ENCODE measurements around the gene RPS21.

RPS21 gene

GRCh38 chr20:62427172-62428001, 40.5 kb downstream of the RPS21 start, which contains the start of gene RBBP8NL:
Gene RBBP8NL (minus strand): TSS chr20:62427539. CDS start chr20:62419647, 7,892 bp downstream.
- DNase-seq, result no peak

- DNase-seq, result no peak
Measured at GRCh38 chr20:62428002-62428372, 41.1 kb downstream of the RPS21 start.

GRCh38 chr20:62428396-62429295, 41.7 kb downstream of the RPS21 start:
- no peak for DNase-seq

- DNase-seq, result no peak
Measured at GRCh38 chr20:62429455-62430310, 42.8 kb downstream of the RPS21 start.

- no peak for DNase-seq
Measured at GRCh38 chr20:62430311-62430853, 43.5 kb downstream of the RPS21 start.

- no peak for DNase-seq
Measured at GRCh38 chr20:62430866-62431447, 44.1 kb downstream of the RPS21 start.

- no peak for DNase-seq
Measured at GRCh38 chr20:62433658-62434497, 47.0 kb downstream of the RPS21 start.

- DNase-seq, result no peak
Measured at GRCh38 chr20:62436692-62437091, 49.8 kb downstream of the RPS21 start.

GRCh38 chr20:62437496-62437895, 50.6 kb downstream of the RPS21 start:
- DNase-seq, result no peak

- DNase-seq, result no peak
Measured at GRCh38 chr20:62437927-62438326, 51.0 kb downstream of the RPS21 start.
